Parathyroid adenoma (tissue), 2 donors: ENCODE measurements around the gene DSCAM.
"Not testable (repeated sequence)": the region's sequence is repeated elsewhere in the genome, so short reads cannot be mapped to it uniquely, and the experiment has no call there.

Experiments
- H2AFZ ChIP-seq: fragments of 300-600 bp; sonication (generic); one replicate; pipeline ENCODE4 v1.7.0; 2017; ENCODE audit warnings: antibody characterized with exemption, mild to moderate bottlenecking
- H3K27ac ChIP-seq: fragments of 300-600 bp; sonication (generic); one replicate; pipeline ENCODE4 v1.7.0; 2017
- H3K27me3 ChIP-seq: fragments of 300-600 bp; sonication (generic); one replicate; pipeline ENCODE4 v1.7.0; 2017; ENCODE audit warnings: low read length; ENCODE audit not compliant: control insufficient read depth, insufficient read depth
- H3K36me3 ChIP-seq: fragments of 300-600 bp; sonication (generic); one replicate; pipeline ENCODE4 v1.7.0; 2017; ENCODE audit warnings: low read length; ENCODE audit not compliant: control insufficient read depth, insufficient read depth
- H3K4me1 ChIP-seq: fragments of 300-600 bp; sonication (generic); one replicate; pipeline ENCODE4 v1.7.0; 2017; ENCODE audit warnings: control low read depth
- H3K4me2 ChIP-seq: fragments of 300-600 bp; sonication (generic); one replicate; pipeline ENCODE4 v1.7.0; 2017; ENCODE audit warnings: low read length
- H3K4me3 ChIP-seq: fragments of 300-600 bp; sonication (generic); one replicate; pipeline ENCODE4 v1.7.0; 2017; ENCODE audit warnings: low read depth, low read length
- H3K79me2 ChIP-seq: fragments of 300-600 bp; sonication (generic); one replicate; pipeline ENCODE4 v1.7.0; 2017; ENCODE audit warnings: control low read depth
- H3K9ac ChIP-seq: fragments of 300-600 bp; sonication (generic); one replicate; pipeline ENCODE4 v1.7.0; 2017; ENCODE audit warnings: mild to moderate bottlenecking
- H3K9me3 ChIP-seq: fragments of 300-600 bp; sonication (generic); one replicate; pipeline ENCODE4 v1.7.0; 2017; ENCODE audit warnings: low read length; ENCODE audit not compliant: control insufficient read depth
- CTCF ChIP-seq: fragments of 300-600 bp; sonication (generic); IDR thresholded peaks from one replicate; pipeline ENCODE4 v1.7.0; 2017; ENCODE audit warnings: antibody characterized with exemption, mild to moderate bottlenecking
- donor health status: primary hyperparathyroidism.

Gene DSCAM

GRCh38 chr21:40047211-40047610 lies 799.7 kb downstream of the DSCAM start:
- Histone ChIP-seq H3K79me2 (no peaks in the 10 kb centered on the region), H3K4me2 (no peak overlapping the region), H3K4me3 (no peak overlapping the region), H3K9me3 (no peaks in the 10 kb centered on the region), H3K4me1 (no peaks in the 10 kb centered on the region), H3K36me3 (no peaks in the 10 kb centered on the region), H3K27ac (no peak overlapping the region), H3K27me3 (no peaks in the 10 kb centered on the region), H3K9ac (no peak overlapping the region), H2AFZ (no peak overlapping the region)
- TF ChIP-seq CTCF = no peak

- H3K79me2 ChIP-seq = no peaks in the 10 kb centered on the region
- H3K36me3 ChIP-seq = no peaks in the 10 kb centered on the region
- H3K27me3 ChIP-seq = no peaks in the 10 kb centered on the region
- no peak overlapping the region for H3K9ac ChIP-seq
- H3K27ac ChIP-seq = no peak overlapping the region
- no peak overlapping the region for H2AFZ ChIP-seq
- H3K9me3 ChIP-seq = no peaks in the 10 kb centered on the region
- no peak for TF ChIP-seq CTCF
- H3K4me1 ChIP-seq = no peaks in the 10 kb centered on the region
- H3K4me2 ChIP-seq = no peak overlapping the region
- no peak overlapping the region for H3K4me3 ChIP-seq
Measured at GRCh38 chr21:40043866-40044265, 803.1 kb downstream of the DSCAM start.

- H3K27me3 ChIP-seq = no peaks in the 10 kb centered on the region
- no peaks in the 10 kb centered on the region for H3K9me3 ChIP-seq
- H3K4me2 ChIP-seq = no peak overlapping the region
- H3K4me1 ChIP-seq = no peaks in the 10 kb centered on the region
- H3K4me3 ChIP-seq = no peak overlapping the region
- H3K36me3 ChIP-seq = no peaks in the 10 kb centered on the region
- no peak overlapping the region for H2AFZ ChIP-seq
- H3K9ac ChIP-seq = no peak overlapping the region
- H3K27ac ChIP-seq = no peak overlapping the region
- TF ChIP-seq CTCF = no peak
- no peaks in the 10 kb centered on the region for H3K79me2 ChIP-seq
Measured at GRCh38 chr21:40043423-40043822, 803.5 kb downstream of the DSCAM start.

GRCh38 chr21:40041446-40041845 lies 805.5 kb downstream of the DSCAM start:
- no peak overlapping the region for H2AFZ ChIP-seq
- H3K9ac ChIP-seq = no peak overlapping the region
- no peak overlapping the region for H3K27ac ChIP-seq
- no peaks in the 10 kb centered on the region for H3K9me3 ChIP-seq
- no peaks in the 10 kb centered on the region for H3K27me3 ChIP-seq
- no peaks in the 10 kb centered on the region for H3K79me2 ChIP-seq
- H3K4me1 ChIP-seq = no peaks in the 10 kb centered on the region
- no peak overlapping the region for H3K4me3 ChIP-seq
- H3K36me3 ChIP-seq = no peaks in the 10 kb centered on the region
- H3K4me2 ChIP-seq = no peak overlapping the region
- no peak for TF ChIP-seq CTCF

- not testable (repeated sequence) for H3K4me3 ChIP-seq, H2AFZ ChIP-seq, H3K79me2 ChIP-seq, H3K4me1 ChIP-seq, H3K27ac ChIP-seq, H3K4me2 ChIP-seq, H3K9ac ChIP-seq, H3K9me3 ChIP-seq, H3K36me3 ChIP-seq, H3K27me3 ChIP-seq
Measured at GRCh38 chr21:40033156-40033782, 813.7 kb downstream of the DSCAM start.
